ENCODE results near the gene GPR39.

GPR39 gene

DNA sequence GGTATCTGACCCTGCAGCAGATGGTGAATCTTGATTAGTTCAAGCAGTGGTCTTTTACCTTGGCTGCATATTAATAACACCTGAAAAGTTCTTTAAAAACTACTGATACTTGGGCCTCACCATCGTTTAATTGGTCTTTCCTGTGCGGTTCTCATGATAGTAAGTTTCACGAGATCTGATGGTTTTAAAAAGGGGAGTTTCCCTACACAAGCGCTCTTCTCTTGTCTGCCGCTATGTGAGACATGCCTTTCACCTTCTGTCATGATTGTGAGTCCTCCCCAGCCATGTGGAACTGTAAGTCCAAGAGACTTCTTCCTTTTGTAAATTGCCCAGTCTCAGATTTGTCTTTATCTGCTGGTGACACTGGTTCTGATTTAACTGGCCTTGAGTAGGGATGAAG lies 151.1 kb downstream of the GPR39 start:
- DNase-seq (ENCODE audit: low spot score), result no peak

- no peak for DNase-seq (ENCODE audit: low spot score)
Measured at GRCh38 chr2:132568656-132569055, 152.1 kb downstream of the GPR39 start.

DNA sequence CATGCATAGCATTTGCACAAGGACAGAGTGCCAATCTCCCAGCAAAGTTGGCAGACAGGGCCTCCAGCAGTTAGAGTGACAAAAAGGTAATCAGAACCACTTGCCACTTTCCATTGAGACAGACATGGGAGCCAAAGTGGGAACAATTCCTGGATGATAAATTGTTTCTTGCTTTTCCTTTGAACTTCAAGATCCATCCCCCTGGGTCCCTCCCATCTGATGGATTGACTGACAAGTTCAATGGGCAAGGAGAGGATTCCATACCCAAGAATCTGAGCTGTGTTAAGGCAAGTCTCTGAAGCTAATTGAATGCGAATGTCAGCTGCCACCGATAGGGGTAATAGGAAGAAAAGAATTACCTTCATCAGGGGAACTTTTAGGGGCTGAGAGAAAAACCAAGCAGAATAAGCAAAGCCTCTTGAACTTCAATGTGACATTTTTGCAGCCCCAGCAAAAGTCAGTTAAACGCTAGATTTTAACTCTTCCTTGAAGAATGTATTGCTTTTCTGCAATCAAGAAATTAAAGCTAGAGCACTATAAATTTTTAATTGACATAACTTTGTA lies 156.9 kb downstream of the GPR39 start:
- DNase-seq (ENCODE audit: low spot score), result no peak

DNA sequence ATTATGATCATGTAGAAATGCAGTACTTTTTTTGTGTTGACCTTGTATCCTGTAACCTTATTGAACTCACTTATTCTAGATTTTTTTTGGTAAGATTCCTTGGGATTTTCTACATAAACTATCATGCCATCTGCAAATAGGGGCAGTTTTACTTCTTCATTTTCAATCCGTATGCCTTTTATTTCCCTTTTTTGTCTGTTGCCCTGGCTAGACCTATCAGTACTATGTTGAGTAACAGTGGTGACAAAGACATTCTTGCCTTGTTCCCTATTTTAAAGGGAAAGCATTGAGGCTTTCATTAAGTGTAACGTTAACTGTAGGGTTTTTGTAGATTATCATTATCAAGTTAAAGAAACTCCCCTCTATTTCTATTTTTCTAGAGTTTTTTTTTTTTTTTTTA lies 161.1 kb downstream of the GPR39 start:
- no peak for DNase-seq (ENCODE audit: low spot score)

GRCh38 chr2:132581591-132581990 lies 165.0 kb downstream of the GPR39 start:
- no peak for DNase-seq (ENCODE audit: low spot score)

DNA sequence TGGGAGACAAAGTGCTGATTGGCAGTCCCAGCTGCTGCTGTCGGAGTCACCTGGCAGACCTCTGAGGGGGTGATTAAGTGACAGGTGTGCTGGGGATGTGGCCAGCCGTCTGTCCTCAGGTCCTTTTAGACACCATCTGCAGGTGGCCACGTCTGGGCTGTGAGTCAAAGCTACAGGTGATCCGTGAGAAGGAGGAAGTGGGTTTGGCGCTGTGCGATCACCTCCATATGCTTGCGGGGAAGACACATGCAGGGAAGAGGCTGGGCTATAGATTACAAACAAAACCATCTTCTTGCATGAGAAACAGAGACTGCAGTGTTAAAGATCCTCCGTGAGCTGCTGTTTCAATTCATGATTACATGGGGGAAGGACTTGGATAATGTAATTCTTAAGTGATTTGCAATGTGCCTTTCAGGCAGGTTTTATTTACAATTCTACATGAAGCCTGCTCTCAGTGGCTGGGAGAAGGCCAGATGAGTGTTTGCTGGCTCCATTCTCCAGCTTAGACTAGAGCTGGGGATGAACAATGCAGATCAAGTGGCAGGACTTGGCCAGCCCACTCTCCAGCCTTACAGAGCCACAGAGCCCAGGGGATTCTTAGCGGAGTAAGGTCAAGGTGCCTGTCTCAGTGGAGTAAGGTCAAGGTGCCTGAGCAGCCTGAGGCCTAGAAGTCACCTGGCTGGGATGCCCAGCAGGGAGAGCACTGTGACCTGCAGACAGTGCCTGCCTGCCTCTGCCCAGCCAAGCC lies 165.6 kb downstream of the GPR39 start:
- no peak for DNase-seq (ENCODE audit: low spot score)

- no peak for DNase-seq (ENCODE audit: low spot score)
Measured at GRCh38 chr2:132583666-132584360, 167.2 kb downstream of the GPR39 start.

DNA sequence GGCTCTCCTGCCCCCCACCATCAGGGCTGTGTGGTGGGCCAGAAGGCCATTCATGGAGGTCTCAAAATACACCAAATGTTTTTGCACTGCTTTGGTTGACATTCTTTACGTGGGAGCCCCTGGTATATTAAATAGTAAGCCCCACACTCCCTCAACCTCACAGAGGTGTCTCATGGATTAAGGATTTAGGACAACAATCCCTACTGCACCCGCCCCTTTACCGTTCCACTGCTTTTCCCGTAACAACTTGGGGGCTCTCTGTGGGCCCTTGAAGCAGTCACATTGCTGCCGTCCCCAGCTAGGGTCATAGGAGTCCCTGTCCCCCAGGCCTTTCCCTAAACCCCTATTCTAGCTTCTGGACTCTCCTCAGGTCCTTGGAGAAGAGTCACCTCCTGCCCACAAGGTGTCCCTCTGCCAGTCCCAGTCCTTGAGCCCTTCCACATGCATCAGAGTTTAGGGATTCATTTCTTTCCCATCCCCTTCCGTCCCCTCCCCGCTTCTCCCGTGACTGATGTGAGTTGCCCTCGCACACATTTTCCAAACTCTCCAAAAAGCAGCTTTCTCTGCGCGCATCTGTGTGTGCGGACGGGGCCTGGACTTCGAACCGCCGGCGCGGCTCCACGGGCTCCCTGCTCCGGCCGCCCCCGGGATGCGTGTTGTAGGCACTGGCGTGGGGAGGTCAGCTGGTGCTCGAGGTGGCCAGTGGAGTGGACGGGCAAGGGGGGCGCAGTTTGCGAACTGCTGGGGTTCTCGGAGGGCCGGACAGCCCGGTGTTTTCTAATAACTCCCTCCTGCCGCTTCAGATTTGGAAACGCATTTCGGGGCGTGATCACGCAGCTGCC lies 168.6 kb downstream of the GPR39 start:
- DNase-seq (ENCODE audit: low spot score), result no peak

DNA sequence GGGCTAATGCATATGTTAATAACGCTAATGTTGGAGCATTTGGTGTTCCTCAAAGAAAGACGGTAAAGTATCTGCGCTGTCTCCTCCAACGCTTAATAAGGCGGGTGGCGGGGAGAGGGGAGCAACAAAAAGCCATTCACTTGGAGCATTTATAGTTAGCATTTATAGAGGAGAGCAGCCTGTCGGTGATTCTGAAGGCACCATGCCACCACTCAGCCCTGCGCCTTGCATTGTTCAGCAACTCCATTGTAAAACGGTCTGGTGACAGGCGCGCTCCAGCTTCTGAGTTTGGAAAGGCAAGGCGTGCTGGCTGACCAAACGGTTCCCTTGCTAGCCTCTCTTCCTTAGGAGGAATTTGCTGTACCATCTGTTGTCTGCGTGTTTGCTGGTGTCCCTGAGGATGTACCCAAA lies 169.5 kb downstream of the GPR39 start:
- DNase-seq (ENCODE audit: low spot score), result no peak

GRCh38 chr2:132586835-132587234 lies 170.2 kb downstream of the GPR39 start:
- no peak for DNase-seq (ENCODE audit: low spot score)

GRCh38 chr2:132588576-132588975 lies 172.0 kb downstream of the GPR39 start:
- DNase-seq (ENCODE audit: low spot score), result no peak

DNA sequence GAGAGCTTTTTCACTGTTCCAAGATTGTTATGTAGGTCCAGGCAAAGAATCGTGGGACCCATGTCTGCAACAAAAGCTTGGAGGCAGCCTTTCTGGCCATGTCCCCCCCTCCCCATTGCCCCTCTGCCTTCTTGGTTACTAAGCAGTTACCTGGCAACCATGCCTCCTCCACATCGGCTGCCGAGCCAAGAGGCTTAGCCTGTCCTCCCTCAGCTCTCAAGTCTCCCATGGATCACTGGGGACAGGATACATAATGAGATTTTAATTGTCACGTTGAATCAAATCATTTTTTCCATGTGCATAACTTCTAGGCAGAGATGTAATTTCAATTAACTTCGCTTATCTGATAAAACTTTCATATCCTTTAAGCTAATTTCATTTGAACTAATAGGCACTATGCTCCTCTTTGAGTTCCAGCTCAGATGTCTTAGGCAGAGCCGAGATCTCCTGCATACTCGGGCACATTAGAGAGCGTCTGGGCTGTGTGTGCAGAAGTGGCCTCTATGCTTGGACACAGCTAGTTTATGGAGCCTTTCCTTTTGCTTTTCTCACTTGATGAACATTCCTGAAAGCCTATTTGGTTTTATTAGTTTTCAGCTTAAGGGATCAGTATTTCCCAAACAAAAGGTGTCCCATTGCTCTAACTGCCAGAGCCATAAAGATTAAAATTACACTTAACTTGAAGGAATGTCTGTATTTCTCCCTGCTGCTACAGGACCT lies 172.7 kb downstream of the GPR39 start:
- no peak for DNase-seq (ENCODE audit: low spot score)

- DNase-seq (ENCODE audit: low spot score), result no peak
Measured at GRCh38 chr2:132589966-132590365, 173.4 kb downstream of the GPR39 start.

GRCh38 chr2:132593171-132593570 lies 176.6 kb downstream of the GPR39 start:
- DNase-seq (ENCODE audit: low spot score), result no peak

DNA sequence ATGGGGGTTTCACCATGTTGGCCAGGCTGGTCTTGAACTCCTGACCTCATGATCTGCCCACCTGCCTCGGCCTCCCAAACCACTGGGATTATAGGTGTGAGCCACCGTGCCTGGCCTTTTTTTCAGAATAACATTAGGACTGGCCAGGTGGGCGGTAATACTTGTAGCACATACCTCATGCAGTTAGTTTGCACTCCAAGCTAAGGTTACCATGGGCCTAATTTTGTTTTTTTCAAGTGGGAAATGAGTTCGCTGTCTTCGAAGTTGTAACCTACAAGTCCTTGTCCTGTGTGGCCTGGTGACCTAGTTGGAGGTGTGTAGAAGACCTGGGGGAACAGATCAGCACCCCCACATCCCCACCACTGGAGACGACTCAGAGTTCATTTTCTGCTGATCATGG lies 178.6 kb downstream of the GPR39 start:
- DNase-seq (ENCODE audit: low spot score), result no peak

DNA sequence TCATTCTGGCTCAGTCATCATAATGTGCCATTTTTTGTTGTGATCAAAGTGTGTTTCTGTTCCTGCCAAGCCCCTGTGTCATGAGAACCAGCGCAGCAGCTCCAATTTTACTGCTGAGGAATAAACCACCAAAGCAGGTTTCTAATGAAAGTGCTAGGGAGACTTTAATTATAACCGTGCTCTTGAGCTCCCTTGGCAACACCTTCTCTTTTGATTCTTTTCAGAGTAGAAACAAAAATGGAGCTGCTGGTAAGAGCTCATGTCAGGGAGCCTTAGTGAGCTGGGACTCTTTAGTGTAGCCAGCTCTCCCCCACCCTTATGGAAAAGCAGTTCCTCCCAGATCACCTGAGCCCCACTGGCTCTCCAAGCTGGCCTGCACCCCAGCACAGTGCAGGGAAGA lies 179.1 kb downstream of the GPR39 start:
- DNase-seq (ENCODE audit: low spot score), result no peak

- DNase-seq (ENCODE audit: low spot score), result no peak
Measured at GRCh38 chr2:132597166-132597565, 180.6 kb downstream of the GPR39 start.

DNA sequence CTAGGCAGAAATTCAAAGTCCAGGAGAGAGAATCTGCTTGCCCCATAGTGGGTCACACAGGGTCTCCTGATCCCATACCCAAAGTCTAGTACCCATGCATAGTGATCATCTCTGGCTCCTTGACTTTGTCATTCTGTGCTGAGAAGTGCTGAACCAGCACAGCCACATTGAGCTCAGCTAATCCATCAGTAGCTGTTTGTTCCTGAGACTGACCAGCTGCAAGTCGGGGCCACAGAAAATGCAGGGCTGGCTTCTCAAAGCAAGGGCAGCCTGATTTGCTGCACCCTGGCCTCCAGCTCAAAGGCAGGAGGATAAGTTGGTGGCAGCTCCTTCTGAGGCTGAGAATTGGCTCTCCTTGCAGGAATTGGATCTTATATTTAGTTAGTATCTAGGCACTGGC lies 181.2 kb downstream of the GPR39 start:
- no peak for DNase-seq (ENCODE audit: low spot score)

GRCh38 chr2:132598536-132598935 lies 181.9 kb downstream of the GPR39 start:
- DNase-seq (ENCODE audit: low spot score), result no peak

- DNase-seq (ENCODE audit: low spot score), result no peak
Measured at GRCh38 chr2:132599556-132599955, 183.0 kb downstream of the GPR39 start.

GRCh38 chr2:132604561-132604960 lies 188.0 kb downstream of the GPR39 start:
- no peak for DNase-seq (ENCODE audit: low spot score)
